ENCODE measurements around the gene SHLD3.
"Not testable (repeated sequence)": the region's sequence is repeated elsewhere in the genome, so short reads cannot be mapped to it uniquely, and the experiment has no call there.

Gene SHLD3

GRCh38 chr5:65624571-65625555, at the start of gene SHLD3, which contains the start of gene TRAPPC13:
TSS of gene SHLD3 (plus strand) at chr5:65625027. CDS start at chr5:65629588, 4,561 bp downstream.
TSS of gene TRAPPC13 (plus strand) at chr5:65625027. CDS start at chr5:65625061, 34 bp downstream.
- DNase-seq: peak; percentile 90

- no peak for DNase-seq
Observed at GRCh38 chr5:65577141-65577540, 47.7 kb upstream of the SHLD3 start.

GRCh38 chr5:65588694-65589093, 36.1 kb upstream of the SHLD3 start:
- no peak for DNase-seq

GRCh38 chr5:65601761-65602160, 23.1 kb upstream of the SHLD3 start:
- DNase-seq: not testable (repeated sequence)

GRCh38 chr5:65611524-65611923, 13.3 kb upstream of the SHLD3 start:
- no peak for DNase-seq

- no peak for DNase-seq
Observed at GRCh38 chr5:65612298-65612907, 12.4 kb upstream of the SHLD3 start.

- DNase-seq: no peak
Observed at GRCh38 chr5:65620021-65620420, 4.8 kb upstream of the SHLD3 start.

- DNase-seq: not testable (repeated sequence)
Observed at GRCh38 chr5:65621961-65622360, 2.9 kb upstream of the SHLD3 start.

- DNase-seq: no peak
Observed at GRCh38 chr5:65623482-65623881, 1.3 kb upstream of the SHLD3 start.

- peak; percentile 92 for DNase-seq
Observed at GRCh38 chr5:65624025-65624570, 729 bp upstream of the SHLD3 start, which contains the start of gene TRIM23. TSS of gene TRIM23 (minus strand) at chr5:65624333. CDS start at chr5:65624274, 59 bp downstream.

GRCh38 chr5:65625743-65626142, 916 bp downstream of the SHLD3 start:
- DNase-seq: no peak

GRCh38 chr5:65630981-65631380, 6.2 kb downstream of the SHLD3 start:
- no peak for DNase-seq

GRCh38 chr5:65640240-65640639, 15.4 kb downstream of the SHLD3 start:
- DNase-seq: no peak

GRCh38 chr5:65646938-65647337, 22.1 kb downstream of the SHLD3 start:
- DNase-seq: no peak

GRCh38 chr5:65647941-65648340, 23.1 kb downstream of the SHLD3 start:
- no peak for DNase-seq

- no peak for DNase-seq
Observed at GRCh38 chr5:65651144-65651543, 26.3 kb downstream of the SHLD3 start.

GRCh38 chr5:65654713-65655112, 29.9 kb downstream of the SHLD3 start:
- no peak for DNase-seq

GRCh38 chr5:65663804-65664521, 39.1 kb downstream of the SHLD3 start:
- no peak for DNase-seq

GRCh38 chr5:65668696-65669095, 43.9 kb downstream of the SHLD3 start:
- DNase-seq: no peak

GRCh38 chr5:65672796-65673195, 48.0 kb downstream of the SHLD3 start:
- DNase-seq: no peak

- no peak for DNase-seq
Observed at GRCh38 chr5:65674749-65675148, 49.9 kb downstream of the SHLD3 start.

- not testable (repeated sequence) for DNase-seq
Observed at GRCh38 chr5:65676056-65676455, 51.2 kb downstream of the SHLD3 start.

Measured in right forelimb (tissue), 1 donor.